ENCODE measurements around the gene MAPK8IP3.
"Not testable (repeated sequence)": the region's sequence is repeated elsewhere in the genome, so short reads cannot be mapped to it uniquely, and the experiment has no call there.

MAPK8IP3 gene

DNA sequence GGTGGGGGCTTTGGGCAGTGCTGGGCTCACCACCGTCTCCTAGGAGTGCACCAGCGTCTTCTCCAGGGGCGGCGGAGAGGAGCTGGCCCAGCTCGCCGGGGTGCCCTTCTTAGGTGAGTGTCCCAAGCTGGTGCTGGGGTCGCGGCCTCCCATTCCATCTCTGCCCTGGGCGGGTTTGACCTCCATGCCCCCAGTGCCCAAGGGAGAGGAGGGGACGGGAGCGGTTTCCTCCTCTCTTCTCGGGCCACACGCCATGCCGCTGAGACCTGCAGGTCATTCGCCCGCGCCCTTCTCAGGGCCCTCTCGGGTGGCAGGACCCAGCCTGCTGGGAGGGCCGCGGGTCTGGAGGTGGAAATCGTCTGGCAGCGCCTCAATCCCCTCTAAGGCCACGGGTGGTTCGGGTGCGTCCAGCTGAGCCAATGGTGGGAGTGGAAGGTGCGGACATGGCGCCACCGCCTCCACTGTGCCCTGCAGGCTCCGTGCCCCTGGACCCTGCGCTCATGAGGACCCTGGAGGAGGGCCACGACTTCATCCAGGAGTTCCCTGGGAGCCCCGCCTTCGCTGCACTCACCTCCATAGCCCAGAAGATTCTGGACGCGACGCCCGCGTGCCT is 82.2 kb downstream of the MAPK8IP3 start:
- DNase-seq, result no peak

DNA sequence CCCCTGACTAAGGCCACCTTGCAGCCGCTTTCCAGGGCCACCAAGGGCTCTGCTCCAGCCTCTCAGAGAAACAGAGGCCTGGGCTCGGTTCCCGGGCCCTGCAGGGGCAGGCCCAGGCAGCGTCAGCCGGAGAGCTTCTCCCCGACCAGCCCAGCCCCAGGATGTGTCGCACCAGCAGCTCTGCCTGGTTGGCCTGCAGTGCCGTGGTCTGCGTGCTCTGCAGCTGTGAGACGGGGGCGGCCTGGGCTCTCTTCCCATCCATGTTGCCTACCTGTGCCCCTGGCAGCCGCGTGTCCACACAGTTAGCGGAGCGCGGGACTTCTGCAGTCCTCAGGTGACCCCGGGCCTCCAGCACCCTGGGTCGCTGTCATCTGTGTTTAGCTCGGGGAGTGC is 82.7 kb downstream of the MAPK8IP3 start:
- DNase-seq, result no peak

DNA sequence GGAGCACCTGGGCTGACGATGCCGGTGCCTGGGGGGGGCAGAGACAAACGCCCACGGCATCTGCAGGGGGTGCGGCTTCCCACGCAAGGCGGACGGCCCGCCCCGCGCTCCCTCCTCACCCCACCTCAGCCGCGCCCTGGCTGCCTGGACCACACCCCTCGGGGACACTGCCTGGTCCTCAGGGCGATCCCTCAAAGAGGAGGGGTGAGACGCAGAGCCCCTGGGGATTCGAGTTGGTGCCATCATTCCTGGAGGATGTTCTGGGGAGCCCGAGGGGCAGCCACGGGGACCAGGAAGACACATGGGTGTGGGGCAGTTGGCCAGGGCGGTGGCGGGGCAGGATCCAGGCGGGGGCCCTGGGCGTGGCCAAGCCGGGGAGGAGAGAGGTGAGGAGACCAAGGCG is 83.6 kb downstream of the MAPK8IP3 start:
- DNase-seq, result no peak

DNA sequence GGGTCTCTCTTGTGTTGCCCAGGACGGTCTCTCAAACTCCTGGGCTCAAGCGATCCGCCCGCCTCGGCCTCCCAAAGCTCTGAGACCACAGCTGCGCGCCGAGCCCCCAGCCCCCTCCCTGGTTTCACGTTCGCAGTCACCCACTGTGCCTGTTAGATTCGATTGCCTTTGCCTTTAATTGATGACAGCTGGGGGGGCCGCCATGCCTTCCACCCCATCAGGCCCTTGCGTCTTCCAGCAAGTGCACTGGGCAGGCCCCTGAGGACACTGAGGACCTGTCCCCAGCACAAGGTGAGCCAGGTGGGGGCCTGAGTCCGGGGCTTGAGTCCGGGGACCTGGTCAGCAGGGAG is 84.2 kb downstream of the MAPK8IP3 start:
- no peak for DNase-seq

DNA sequence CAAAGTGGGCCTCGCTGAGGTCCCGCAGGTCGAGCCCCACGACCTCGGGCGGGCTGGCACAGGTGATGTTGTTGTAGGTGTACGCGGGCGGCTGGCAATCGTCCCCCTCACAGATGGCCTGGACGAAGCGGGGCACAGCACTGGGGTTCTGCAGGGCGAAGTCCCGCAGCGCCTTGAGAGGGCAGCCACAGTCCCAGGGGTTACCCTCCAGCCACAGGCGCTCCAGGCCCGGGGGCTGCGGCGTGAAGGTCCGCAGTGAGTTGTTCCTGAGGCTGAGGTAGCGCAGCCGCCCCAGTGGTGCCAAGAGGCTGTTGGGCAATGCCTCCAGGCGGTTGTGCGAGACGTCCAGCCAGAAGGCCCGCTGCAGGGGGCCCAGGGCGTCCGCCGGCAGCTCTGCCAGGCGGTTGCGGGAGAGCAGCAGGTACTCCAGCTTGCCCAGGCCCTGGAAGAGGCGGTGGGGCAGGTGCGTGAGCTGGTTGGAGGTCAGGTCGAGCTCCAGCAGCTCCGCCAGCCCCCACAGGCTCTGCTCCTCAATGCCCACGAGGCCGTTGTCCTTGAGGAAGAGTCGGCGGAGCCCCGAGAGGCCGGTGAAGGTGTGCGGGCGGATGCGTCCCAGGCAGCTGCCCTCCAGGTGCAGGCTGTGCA is 84.7 kb downstream of the MAPK8IP3 start:
- no peak for DNase-seq

DNA sequence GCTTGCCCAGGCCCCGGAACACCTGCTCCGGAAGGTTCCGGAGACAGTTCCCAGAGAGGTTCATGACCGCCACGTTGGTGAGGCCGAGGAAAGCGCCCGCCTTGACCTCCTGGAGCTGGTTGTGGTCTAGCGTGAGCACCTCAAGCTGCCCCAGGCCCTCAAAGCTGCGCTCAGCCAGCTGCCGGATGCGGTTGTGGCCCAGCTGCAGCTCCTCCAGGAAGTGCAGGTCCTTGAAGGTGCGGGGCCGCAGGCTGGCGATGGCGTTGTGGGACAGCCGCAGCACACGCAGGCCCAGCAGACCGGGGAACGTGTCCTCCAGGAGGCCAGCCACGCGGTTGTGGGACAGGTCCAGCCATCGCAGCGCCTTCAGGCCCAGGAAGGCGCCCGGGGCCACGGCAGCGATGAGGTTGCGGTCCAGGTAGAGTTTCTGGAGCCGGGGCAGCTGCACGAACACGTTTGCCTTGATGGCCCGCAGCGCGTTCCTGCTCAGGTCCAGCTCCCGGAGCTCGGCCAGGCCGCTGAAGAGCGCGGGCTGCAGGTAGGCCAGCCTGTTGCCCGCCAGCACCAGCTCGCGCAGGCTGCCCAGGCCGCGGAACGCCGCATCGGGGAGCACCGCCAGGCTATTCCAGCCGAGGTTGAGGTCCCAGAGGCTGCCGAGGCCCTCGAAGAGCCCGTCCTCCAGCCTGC is 85.4 kb downstream of the MAPK8IP3 start:
- no peak for DNase-seq

DNA sequence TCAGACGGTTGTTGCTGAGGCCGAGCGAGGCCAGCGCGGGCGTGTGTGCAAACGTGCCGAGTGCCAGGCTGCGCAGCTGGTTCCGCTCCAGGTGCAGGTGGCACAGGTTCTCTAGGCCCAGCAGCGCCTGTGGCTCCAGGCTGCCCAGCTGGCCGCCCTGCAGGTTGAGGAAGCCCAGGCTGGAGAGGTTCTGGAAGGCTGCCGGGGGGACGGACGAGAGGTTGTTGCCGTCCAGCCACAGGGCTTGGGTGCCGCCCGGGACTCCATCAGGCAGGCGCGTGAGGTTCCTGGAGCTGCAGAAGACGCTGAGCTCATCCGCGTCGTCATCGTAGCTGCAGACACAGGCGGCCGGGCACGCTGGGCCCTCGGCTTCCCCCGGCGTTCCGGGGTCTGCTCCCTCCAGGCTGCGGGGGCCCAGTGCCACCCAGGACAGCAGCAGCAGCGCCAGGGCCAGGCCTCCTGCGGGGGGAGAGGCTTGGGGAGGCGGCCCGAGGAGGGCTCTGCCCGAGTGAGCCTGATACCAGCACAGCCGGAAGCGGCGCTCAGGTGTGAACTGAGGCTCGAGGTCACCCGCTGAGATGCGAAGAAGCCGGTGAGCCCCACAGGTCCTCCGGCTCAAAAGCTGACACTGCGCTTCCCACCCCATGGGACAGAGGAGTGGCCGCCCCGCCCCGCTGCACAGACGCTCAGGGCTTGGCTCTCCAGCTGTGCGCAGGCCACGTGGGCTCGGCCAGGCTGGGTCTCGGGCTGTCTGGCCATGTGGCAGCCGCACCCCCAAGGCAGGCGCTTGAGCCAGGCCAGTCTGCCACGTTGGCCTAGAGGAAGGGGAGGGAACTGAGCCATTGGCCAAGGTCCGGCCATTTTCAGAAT is 86.2 kb downstream of the MAPK8IP3 start:
- no peak for DNase-seq

DNA sequence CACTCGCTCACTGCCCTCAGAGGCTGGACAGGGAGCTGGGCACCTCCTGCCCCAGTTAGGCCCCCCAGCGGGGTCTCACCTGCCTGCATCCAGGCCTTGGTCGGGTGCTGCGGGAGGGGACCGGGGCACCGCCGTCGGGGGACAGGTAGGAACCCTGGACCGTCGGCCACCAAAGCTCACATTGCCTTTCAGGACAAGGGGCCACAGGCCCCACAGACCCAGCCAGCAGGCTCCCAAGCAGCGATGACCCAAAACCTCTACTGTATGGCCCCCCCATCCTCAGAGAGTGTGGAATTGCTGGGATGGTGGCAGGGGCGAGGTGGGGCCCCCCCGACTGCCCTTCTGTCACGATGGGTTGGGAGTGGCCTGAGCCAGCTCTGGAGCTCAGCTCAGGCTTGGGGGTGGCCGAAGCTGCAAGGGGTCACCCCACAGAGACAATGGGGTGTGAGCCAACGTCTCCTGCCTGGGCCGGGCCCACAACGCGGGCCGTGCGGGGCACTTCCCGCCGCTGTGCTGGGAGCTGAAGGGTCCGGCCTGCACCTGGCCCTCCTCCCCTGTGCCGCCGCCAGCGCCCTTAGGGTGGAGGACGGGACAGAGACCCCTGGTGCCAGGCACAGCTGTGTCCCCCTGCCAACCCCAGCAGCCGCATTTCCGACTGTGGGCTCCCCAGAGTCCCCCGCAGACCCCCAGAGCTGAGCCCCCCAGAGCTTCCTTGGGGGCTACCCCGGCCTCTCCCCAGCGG is 87.0 kb downstream of the MAPK8IP3 start:
- DNase-seq, result no peak

DNA sequence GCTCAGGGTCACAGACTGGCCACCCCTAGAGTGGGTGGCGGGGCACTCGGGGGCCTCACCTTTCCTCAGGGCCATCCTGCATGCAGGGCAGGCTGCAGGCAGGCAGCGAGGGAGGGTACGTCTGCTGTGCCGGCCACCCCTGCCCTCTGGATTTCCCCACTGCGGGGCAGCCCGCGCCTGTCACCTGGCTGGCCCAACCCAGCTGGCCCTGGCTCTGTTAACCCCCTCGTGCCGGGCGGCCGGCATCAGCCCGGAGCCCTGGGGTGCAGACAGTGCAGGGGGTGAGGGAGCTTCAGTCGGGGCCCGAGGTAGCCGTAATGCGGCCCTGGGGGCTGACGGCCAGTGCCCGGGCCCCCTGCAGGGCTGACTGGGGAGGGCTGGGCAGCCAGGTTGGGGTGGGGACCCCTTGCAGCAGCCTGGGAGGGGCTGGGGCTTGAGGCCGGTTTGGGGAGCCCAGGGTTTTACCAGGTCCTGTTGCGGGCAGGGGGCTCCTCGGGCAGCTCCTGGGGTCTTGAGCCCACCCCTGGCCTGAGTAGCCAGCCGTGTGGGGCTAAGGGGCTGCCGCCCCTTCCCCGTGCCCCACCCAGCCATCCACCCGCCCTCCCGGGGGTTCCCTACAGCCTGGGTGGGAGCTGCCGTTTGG is 87.7 kb downstream of the MAPK8IP3 start, which contains the start of gene IGFALS:
TSS of gene IGFALS (minus strand) at position 128 of the 643 bp plus-strand sequence. CDS start at position 75, 53 bp downstream.
- no peak for DNase-seq

DNA sequence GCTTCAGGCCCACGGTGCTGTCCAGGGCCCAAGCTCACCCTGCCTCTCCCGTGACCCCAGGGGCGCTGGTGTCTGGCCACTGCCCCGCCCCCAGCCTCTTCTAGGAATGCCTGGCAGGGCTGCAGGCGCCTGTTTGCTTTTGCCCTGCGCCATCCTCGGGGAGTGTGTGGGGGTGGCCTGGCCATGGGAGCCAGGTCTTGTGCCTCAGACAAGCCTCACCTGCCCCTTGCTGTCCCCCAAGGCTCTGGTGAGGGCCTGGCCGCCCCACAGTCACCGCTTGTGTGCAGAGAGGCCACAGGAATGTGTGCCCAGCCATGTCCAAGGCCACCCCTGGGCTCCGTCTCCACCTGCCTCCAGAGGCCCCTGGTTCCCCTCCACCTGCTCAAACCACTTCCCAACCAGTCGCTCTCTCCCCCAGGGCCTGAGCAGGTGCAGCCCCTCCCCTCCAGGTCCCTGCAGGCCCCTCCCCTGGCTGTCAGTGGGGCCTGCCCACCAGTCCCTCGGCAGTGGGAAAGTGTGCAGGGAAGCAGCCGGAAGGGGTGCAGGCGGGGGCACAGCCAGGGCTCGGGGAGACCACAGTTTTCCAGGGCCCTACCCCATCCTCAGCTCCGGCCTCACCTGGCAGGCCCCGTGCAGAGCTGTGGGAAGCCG is 88.4 kb downstream of the MAPK8IP3 start:
- no peak for DNase-seq

DNA sequence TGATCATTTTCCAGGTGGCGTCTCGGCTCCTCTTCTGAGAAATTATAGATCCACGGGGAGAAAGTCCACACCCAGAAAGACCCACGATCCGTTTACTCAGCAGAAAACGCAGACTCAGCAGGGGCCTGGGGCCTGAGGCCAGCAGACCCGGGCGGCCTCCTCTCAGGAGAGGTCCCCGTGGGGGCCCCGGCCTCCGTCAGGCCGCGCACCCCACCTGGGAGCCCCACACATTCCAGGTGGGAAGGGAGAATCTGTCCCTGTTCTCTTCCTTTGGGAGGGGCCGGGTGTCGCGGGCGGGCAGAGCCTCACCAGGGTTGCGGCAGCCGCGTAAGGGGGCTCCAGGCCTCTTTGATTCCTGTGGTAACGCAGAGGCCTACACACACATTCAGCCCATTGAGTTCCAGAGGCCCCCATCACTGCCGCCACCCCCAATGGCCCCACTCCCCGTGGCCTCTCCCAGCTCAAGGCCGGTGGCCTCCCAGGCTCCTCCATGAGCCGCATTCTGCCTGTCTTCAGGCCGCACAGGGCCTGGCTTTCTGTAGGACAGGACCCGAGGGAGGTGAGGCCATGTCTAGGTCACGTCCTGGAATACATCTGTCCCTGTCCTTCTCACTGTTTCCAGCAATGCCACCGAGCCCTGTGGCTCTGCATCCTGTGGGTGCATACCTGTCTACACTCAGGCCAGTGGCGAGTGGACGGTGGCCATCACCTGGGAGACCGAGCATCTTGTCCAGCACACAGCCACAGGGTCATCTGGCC is 89.1 kb downstream of the MAPK8IP3 start:
- no peak for DNase-seq

DNA sequence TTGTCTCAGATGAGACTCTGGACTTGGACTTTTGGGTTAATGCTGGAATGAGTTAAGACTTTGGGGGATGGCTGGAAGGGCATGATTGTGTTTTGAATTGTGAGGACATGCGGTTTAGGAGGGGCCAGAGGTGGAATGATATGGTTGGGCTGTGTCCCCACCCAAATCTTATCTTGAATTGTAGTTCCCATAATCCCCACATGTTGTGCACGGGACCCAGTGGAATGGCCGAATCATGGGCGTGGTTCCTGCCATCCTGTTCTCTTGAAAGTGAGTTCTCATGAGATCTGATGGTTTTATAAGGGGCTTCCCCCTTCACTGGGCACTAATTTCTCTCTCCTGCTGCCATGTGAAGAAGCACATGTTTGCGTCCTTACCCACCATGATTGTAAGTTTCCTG is 93.3 kb downstream of the MAPK8IP3 start:
- not testable (repeated sequence) for DNase-seq

DNA sequence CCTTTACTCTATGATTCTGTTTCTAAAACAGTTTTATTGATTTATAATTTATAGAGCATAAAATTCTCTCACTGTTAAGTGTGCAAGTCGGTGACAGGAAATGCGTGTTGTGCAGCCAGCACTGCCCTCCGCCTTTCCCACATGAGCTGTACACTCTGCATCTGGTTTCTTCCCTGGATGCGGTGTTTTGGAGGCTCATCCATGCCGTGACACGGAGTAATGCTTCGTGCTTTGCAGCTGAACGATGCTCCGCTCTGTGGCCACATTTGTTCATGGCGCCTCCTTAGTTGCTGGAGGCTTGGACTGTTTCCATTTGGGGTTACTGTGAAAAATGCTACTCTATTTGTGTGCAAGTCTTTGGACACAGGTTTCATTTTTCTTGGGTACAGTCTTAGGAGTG is 94.7 kb downstream of the MAPK8IP3 start:
- DNase-seq, result no peak

DNA sequence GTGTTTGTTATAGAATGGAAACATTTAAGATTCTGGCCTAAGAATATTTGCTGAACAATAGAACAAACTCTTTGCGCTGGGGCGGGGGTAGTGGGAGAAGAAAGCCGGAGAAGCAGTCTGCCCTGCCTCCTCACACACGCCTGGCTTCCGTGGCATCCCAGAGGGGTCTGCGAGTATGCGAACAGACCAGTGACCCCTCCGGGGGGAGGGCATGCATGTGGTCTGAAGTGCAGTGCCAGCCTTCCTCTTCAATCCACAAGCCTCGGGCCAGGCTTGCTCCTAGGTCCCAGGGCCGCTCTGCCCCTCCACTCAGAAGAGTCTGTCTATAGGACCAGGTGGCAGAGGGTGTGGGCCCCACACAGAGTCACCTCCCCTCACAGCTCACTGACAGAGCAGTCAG is 101.6 kb downstream of the MAPK8IP3 start:
- DNase-seq, result no peak

DNA sequence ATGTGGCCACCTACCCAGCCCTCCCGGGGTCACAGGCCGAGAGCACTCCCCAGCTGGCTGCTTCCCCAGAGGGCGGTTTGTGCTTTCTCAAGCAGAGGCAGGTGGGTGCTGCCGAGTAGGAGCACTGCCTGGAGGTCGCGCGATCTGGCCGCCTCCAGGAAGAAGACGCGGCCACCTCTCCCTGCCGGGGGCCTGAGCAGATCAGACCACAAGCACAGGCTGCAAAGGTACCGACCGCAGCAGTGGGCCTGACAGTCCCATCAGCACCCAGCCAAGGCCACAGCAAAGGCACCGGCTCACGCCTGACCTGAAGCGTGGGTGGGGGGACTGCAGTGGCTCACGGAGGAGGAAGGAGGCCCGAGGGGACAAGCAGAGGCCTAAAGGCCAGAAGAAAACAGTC is 102.7 kb downstream of the MAPK8IP3 start:
- no peak for DNase-seq

DNA sequence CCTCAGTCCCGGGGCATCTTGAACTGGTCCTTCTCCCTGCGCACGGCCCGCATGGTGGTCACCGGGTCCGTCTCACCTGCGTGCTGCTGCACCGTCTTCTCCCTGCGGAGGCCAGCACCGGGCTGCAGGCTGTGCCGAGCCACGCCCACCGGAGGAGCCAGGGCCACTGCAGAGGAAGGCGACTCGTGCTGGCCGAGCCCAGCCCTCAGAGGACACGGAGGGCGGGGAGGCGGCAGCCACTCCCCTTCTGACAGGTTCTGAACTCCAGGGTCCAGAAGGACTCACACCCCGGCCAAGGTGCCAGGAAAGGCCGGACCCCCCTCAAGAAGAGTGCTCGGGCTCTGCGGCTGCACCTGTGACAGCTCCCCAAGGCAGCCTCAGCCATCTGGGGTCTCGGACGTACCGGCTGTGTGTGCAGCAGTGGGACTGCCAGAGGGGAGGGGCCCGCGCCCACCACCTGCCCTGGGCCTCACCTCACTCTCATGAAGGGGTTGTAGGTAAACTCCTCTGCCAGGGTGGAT is 103.3 kb downstream of the MAPK8IP3 start:
- DNase-seq, result no peak

DNA sequence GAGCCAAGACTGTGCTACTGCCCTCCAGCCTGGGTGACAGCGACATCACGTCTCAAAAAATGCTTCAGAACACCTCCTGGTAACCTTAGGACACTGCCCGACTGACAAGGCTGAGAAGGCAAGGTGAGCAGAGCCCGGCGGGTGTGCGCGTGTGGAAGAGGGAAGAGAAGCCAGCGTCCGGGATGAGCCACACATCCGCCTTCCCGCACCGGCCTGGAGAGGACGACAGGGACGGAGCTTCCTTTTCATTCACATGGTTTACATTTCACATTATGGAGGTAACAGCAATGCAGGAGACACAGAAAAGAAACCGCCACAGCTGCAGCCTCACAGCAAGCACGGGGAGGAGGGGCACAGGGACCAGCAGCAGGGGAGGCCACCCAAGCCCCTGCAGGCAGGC is 104.1 kb downstream of the MAPK8IP3 start:
- DNase-seq, result no peak

DNA sequence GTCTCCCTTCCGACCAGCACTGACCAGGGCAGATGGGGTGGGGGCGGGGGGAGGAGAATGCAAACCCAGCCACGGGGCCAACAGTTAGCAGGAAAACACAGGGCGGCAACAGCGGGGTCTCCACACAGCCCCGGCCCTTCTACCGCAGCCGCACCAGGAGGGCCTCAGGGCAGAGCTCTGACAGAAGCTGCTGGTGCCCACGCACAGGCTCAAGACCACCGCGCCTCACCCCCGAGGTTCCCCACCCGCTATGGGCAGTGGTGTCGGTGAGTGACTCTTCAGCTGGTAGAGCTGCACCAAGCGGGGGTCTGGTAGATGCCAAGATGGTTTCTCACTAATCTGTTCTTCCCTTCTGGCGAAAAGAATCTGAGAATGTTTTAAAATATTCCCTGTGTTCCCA is 104.5 kb downstream of the MAPK8IP3 start:
- DNase-seq, result no peak

DNA sequence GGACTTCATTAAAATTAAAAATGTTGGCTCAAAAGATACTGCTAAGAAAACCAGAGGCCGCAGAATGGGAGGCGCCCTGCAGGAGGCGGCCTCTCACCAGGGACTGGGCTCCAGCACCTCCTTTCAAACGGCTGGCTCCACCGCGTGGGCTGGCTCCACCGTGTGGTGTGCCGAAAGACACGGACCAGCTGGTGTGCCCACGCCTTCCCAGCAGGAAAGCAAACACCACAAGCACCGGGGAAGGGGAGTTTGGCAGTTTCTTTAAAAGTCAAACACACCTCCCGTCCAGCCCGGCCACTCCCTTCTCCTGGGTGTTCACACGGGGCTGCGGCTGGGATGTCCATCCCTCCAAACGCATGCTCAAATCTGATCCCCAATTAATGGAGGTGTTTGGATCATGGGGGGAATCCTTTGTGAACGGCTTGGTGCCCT is 106.8 kb downstream of the MAPK8IP3 start:
- DNase-seq, result no peak

DNA sequence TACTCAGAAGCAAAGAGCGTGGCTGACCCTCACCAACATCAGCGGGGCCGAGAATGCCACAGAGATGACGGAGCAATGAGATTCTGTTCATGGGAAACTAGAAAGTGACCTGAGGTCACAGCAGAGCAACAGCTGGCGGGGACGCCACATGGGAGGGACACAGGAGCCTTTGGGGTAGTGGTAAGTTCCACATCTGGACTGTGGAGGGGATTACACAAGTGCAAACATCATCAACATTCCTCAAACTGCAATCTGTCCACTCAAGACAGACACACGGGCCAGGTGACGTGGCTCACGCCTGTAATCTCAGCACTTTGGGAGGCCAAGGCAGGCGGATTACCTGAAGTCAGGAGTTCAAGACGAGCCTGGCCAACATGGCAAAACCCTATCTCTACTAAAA is 109.5 kb downstream of the MAPK8IP3 start:
- DNase-seq, result no peak

Data from AML-193 (cell line).